Esophagus muscularis mucosa (tissue), 3 donors: Measurements from ENCODE around the gene SPRED2.

Experiments
- EP300 ChIP-seq: sonication (generic); formaldehyde crosslinking; IDR thresholded peaks from one replicate; pipeline ENCODE4 v1.6.1; 2017; ENCODE audit warnings: antibody characterized with exemption
- TF ChIP-seq, protein P1 (sequence below), 3 experiments: fragments of 200-600 bp in 2 of 3; fragments of 450-650 bp in 1 of 3; sonication (generic) in 2 of 3; IDR thresholded peaks; one replicate each; pipeline ENCODE4 v1.5.1; 2017 to 2019; ENCODE audit warnings: antibody characterized with exemption in 3 of 3, mild to moderate bottlenecking in 2 of 3, moderate library complexity in 1 of 3

DNA sequence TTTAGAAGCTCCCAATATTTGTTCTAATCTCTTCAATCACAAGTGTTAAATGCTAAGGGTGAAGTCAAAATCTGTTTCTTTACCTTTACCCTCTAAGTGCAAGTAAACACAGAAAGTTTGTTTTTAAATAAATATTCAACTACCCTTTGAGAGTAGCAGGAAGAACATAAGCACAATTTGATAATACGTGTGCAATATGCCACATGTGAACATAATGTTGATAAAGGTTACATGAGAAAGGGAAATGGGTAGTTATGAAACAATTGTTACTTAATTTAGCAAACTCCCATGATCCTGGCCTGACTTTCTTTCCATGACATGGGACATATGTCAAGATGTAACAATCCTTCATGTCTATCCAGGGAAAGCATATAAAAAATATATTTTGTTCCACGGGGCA, 7.1 kb downstream of the SPRED2 start:
- TF ChIP-seq, protein P1, sequence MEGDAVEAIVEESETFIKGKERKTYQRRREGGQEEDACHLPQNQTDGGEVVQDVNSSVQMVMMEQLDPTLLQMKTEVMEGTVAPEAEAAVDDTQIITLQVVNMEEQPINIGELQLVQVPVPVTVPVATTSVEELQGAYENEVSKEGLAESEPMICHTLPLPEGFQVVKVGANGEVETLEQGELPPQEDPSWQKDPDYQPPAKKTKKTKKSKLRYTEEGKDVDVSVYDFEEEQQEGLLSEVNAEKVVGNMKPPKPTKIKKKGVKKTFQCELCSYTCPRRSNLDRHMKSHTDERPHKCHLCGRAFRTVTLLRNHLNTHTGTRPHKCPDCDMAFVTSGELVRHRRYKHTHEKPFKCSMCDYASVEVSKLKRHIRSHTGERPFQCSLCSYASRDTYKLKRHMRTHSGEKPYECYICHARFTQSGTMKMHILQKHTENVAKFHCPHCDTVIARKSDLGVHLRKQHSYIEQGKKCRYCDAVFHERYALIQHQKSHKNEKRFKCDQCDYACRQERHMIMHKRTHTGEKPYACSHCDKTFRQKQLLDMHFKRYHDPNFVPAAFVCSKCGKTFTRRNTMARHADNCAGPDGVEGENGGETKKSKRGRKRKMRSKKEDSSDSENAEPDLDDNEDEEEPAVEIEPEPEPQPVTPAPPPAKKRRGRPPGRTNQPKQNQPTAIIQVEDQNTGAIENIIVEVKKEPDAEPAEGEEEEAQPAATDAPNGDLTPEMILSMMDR (IDR thresholded peaks at IDR 0.05): no peak
- TF ChIP-seq EP300: no peak
